K562 (cell line): ENCODE measurements around the gene LYPD5. TPM values are rescaled to one million over a fixed set of nuclear protein-coding genes. Genes with fewer than 3 reads are reported as not detected.
A peak's percentile ranks its signal among the peaks of the same experiment; 100 is the strongest.

Source experiments
- CREB1 ChIP-seq, 2 experiments: sonication (generic) in 1 of 2; formaldehyde crosslinking in 1 of 2; IDR thresholded peaks; 2 replicates each; pipeline versions ENCODE4 v1.6.1 to v1.8.0; 2012 to 2022; ENCODE audit warnings: inconsistent platforms in 1 of 2, mild to moderate bottlenecking in 1 of 2, missing genetic modification reagents in 1 of 2, moderate library complexity in 1 of 2
- ESRRA ChIP-seq: fragments of 450-650 bp; IDR thresholded peaks from 2 replicates; pipeline ENCODE4 v1.6.1; 2014; ENCODE audit warnings: low read depth, mild to moderate bottlenecking, moderate library complexity, borderline replicate concordance
- GATAD2A ChIP-seq: fragments of 450-650 bp; IDR thresholded peaks from 2 replicates; pipeline ENCODE4 v1.6.1; 2017
- KDM4B ChIP-seq, 2 experiments: fragments of 450-650 bp in 1 of 2; sonication (generic) in 1 of 2; IDR thresholded peaks; 2 replicates each; pipeline ENCODE4 v1.6.1; 2016 to 2017; ENCODE audit warnings: borderline replicate concordance in 2 of 2, antibody characterized with exemption in 1 of 2, low read depth in 1 of 2, mild to moderate bottlenecking in 1 of 2
- MAX ChIP-seq: sonication (generic); formaldehyde crosslinking; IDR thresholded peaks from 2 replicates; pipeline ENCODE4 v1.9.0; 2022; ENCODE audit warnings: mild to moderate bottlenecking, missing genetic modification reagents
- POLR3G ChIP-seq: IDR thresholded peaks from 2 replicates; pipeline ENCODE4 v1.6.1; 2011; ENCODE audit not compliant: insufficient read length, insufficient replicate concordance; ENCODE audit errors: extremely low read depth
- REST ChIP-seq, 2 experiments: fragments of 450-650 bp; formaldehyde crosslinking in 1 of 2; IDR thresholded peaks; 2 replicates each; pipeline versions ENCODE4 v1.4.0 to v1.6.1; 2014 to 2020; ENCODE audit warnings: mild to moderate bottlenecking in 2 of 2, borderline replicate concordance in 1 of 2, low read depth in 1 of 2
- SMARCC2 ChIP-seq: fragments of 450-650 bp; IDR thresholded peaks from 2 replicates; pipeline ENCODE4 v1.6.1; 2017; ENCODE audit warnings: antibody characterized with exemption, moderate library complexity, mild to moderate bottlenecking, low read depth
- ZNF316 ChIP-seq: fragments of 450-650 bp; IDR thresholded peaks from 2 replicates; pipeline ENCODE4 v1.6.1; 2016
- polyA plus RNA-seq, 8 experiments: library from polyadenylated mRNA; depleted of rRNA in 4 of 8; stranded (reverse) in 5 of 8; unstranded in 3 of 8; fragments of >200 nt; fragmentation: Nextera tagmentation in 2 of 8; fragmentation: Illumina TruSeq in 1 of 8; extraction: Ambion mirVana in 2 of 8; extraction: Trizol in 1 of 8; gene quantifications; 2 replicates each; pipeline versions ENCODE4 v1.2.1 to v1.2.3, GENCODE V29; 2011 to 2014; ENCODE audit warnings: inconsistent platforms in 1 of 8, missing spikeins in 1 of 8
- total RNA-seq, 7 experiments: library from RNA; depleted of rRNA in 6 of 7; stranded (reverse); fragments of >200 nt in 6 of 7; fragmentation: Illumina TruSeq in 2 of 7; extraction: Trizol in 2 of 7; gene quantifications; 2 replicates each; pipeline versions ENCODE4 v1.2.1 to v1.2.3, GENCODE V29; 2011 to 2021; ENCODE audit warnings: low replicate concordance in 1 of 7
- TF ChIP-seq, protein P1 (sequence below), 3 experiments: IDR thresholded peaks in 2 of 3; conservative IDR thresholded peaks in 1 of 3; 2 replicates each; pipeline ENCODE4 v1.5.1; 2011 to 2012; ENCODE audit warnings: low read length in 3 of 3, mild to moderate bottlenecking in 3 of 3, control low read depth in 2 of 3, improper control_type of control experiment in 1 of 3, inconsistent platforms in 1 of 3, low read depth in 1 of 3, mixed read lengths in 1 of 3, moderate library complexity in 1 of 3; ENCODE audit not compliant: insufficient read depth in 2 of 3
- TF ChIP-seq, protein P2 (sequence below): fragments of 200-800 bp; sonication (Bioruptor generic); IDR thresholded peaks from 2 replicates; pipeline ENCODE4 v1.6.1; 2017; ENCODE audit warnings: missing genetic modification characterization, missing compliant biosample characterization
- TF ChIP-seq, protein P3 (sequence below): fragments of 450-650 bp; conservative IDR thresholded peaks from 2 replicates; pipeline ENCODE4 v1.6.1; 2016; ENCODE audit warnings: missing genetic modification characterization, low read depth, mild to moderate bottlenecking, control low read depth, missing compliant biosample characterization

The LYPD5 gene
- total and polyA plus RNA-seq, 9 of the 15 experiments (the other 6 are each of a cell fraction or from before 2014, with no cell fraction given) = 0.03 to 0.22 (median 0.10) TPM; not detected in 3

DNA sequence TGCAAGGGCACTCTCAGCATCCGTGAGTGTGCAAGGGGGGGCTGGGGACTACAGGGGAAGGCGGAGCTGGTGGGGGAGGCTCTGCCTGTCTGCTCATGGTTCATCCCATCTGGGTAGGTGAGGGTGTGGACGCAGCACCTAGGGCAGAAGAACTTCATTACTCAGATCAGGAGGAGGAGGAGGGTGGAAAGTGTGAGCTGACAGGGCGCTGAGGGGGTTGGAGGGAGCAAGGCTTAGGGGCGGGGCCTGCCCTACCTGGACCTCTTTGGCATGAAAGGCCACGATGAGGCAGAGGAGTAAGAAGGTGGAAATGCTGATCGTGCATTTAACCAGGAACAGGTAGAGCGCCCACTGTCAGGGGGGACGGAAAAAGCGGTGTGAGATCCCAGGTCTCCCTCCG is 26.0 kb downstream of the LYPD5 start (continued):
- TF ChIP-seq, protein P1, sequence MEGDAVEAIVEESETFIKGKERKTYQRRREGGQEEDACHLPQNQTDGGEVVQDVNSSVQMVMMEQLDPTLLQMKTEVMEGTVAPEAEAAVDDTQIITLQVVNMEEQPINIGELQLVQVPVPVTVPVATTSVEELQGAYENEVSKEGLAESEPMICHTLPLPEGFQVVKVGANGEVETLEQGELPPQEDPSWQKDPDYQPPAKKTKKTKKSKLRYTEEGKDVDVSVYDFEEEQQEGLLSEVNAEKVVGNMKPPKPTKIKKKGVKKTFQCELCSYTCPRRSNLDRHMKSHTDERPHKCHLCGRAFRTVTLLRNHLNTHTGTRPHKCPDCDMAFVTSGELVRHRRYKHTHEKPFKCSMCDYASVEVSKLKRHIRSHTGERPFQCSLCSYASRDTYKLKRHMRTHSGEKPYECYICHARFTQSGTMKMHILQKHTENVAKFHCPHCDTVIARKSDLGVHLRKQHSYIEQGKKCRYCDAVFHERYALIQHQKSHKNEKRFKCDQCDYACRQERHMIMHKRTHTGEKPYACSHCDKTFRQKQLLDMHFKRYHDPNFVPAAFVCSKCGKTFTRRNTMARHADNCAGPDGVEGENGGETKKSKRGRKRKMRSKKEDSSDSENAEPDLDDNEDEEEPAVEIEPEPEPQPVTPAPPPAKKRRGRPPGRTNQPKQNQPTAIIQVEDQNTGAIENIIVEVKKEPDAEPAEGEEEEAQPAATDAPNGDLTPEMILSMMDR (IDR thresholded peaks at IDR 0.05 in 2 of 3, conservative IDR thresholded peaks at IDR 0.05 in 1 of 3; ENCODE audit: insufficient read depth in 2 of 3, low read depth in 1 of 3, low read length in 3 of 3) = no peak
- TF ChIP-seq MAX (CRISPR knock-in tag) (no peak), REST (IDR thresholded peaks at IDR 0.05; ENCODE audit: borderline replicate concordance) (no peak), REST (CRISPR knock-in tag; IDR thresholded peaks at IDR 0.05; ENCODE audit: low read depth) (no peak), CREB1 (IDR thresholded peaks at IDR 0.05) (no peak), CREB1 (CRISPR knock-in tag; IDR thresholded peaks at IDR 0.05) (no peak), SMARCC2 (no peak), KDM4B (IDR thresholded peaks at IDR 0.05; ENCODE audit: borderline replicate concordance in 2 of 2, low read depth in 1 of 2) (peak in 1 of 2 experiments; percentile 50; a peak in 1 of 4 replicates), GATAD2A (peak; percentile 16; the same call in 1 of the 2 replicates), ZNF316 (peak; percentile 99), ESRRA (no peak), POLR3G (no peak)
- TF ChIP-seq, protein P2, sequence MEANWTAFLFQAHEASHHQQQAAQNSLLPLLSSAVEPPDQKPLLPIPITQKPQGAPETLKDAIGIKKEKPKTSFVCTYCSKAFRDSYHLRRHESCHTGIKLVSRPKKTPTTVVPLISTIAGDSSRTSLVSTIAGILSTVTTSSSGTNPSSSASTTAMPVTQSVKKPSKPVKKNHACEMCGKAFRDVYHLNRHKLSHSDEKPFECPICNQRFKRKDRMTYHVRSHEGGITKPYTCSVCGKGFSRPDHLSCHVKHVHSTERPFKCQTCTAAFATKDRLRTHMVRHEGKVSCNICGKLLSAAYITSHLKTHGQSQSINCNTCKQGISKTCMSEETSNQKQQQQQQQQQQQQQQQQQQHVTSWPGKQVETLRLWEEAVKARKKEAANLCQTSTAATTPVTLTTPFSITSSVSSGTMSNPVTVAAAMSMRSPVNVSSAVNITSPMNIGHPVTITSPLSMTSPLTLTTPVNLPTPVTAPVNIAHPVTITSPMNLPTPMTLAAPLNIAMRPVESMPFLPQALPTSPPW (CRISPR knock-in tag) = peak; percentile 41; the same call in 1 of the 2 replicates
- TF ChIP-seq, protein P3, sequence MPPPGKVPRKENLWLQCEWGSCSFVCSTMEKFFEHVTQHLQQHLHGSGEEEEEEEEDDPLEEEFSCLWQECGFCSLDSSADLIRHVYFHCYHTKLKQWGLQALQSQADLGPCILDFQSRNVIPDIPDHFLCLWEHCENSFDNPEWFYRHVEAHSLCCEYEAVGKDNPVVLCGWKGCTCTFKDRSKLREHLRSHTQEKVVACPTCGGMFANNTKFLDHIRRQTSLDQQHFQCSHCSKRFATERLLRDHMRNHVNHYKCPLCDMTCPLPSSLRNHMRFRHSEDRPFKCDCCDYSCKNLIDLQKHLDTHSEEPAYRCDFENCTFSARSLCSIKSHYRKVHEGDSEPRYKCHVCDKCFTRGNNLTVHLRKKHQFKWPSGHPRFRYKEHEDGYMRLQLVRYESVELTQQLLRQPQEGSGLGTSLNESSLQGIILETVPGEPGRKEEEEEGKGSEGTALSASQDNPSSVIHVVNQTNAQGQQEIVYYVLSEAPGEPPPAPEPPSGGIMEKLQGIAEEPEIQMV = no peak
